GM18951 (cell line): ENCODE measurements around the gene PARD3.
"Not testable (repeated sequence)": the region's sequence is repeated elsewhere in the genome, so short reads cannot be mapped to it uniquely, and the experiment has no call there.

ENCODE experiments used
- POLR2A ChIP-seq: IDR thresholded peaks from 4 replicates; pipeline ENCODE4 v1.6.1; 2011; ENCODE audit warnings: mild to moderate bottlenecking; ENCODE audit not compliant: insufficient read length, insufficient read depth; ENCODE audit errors: extremely low read depth
- in situ Hi-C: fragments of 300-500 bp; cut with MboI; formaldehyde crosslinking; loops from one replicate; pipeline ENCODE4 v1.12.0; 2022; ENCODE audit warnings: low sequenced_read_pairs, mixed read lengths, inconsistent platforms; ENCODE audit not compliant: unreplicated experiment

The PARD3 gene

DNA sequence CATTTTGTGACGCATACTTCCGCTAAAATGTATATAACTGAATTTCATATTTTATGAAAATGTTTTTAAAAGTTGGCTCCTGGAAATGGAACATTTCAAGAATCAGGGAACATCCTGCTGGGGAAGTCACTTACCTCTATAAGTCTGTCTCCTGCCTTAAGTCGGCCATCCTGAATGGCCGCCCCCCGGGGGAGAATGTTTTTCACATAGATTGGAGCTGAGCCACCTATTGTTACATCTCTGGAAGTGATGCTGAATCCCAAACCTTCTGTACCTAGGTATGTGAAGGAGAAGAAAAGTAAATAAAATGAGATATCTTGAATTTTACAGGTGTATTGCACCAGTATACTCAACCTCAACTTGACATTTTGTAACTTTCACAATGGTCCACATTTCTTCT is 437.3 kb downstream of the PARD3 start:
- no peak for TF ChIP-seq POLR2A
- in situ Hi-C loops = no loop called here

DNA sequence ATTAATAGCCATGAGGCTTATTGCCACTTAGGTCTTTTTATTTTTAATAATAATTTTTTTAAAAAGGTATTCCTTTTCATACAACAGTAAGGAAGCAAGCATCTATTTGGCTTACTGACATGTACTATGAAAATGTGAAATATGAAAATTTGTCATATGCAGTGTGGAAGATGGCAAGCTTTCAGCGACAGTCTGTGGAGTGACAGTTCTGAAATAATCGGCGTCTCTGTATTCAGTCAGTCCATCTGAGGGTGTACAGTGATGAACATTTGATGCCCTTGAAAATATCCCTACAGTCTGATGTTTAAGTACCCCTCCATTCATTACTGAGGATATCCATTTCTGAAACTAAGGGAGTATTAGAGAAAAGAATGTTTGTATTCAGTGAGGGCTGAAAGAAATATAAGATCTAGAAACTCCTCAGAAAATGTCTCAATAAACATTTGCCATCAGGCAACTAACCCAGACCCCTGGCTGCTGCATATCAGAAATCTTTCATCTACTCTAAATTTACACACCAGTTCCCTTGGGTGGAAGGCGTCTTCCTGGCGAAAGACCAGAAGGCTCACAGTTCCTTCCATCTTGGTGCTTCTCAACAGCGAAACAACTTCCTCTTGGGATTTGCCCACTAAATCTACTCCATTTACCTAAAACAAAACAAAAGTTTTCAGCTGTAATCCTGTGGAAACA is 440.6 kb downstream of the PARD3 start:
- no peak for TF ChIP-seq POLR2A
- in situ Hi-C loops = no loop called here

DNA sequence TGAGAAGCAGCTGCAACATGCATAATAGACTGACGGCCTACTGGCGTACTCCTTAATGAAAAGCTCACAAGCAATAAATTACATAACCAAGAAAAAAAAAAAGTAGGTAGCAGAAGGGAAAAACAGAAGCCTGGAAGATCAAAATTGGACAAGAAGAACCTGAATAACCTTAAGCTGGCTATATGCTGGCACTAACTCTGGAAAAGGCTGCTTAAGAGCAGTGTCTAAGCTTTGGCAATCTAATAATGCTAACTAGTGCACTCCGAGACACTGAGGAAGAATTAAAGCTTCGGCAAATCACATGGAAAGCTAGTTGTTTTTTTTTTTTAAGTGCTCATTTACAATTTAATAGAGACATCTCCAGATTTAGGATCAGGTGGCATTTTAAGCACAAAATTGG is 441.9 kb downstream of the PARD3 start:
- in situ Hi-C loops = no loop called here
- no peak for TF ChIP-seq POLR2A

DNA sequence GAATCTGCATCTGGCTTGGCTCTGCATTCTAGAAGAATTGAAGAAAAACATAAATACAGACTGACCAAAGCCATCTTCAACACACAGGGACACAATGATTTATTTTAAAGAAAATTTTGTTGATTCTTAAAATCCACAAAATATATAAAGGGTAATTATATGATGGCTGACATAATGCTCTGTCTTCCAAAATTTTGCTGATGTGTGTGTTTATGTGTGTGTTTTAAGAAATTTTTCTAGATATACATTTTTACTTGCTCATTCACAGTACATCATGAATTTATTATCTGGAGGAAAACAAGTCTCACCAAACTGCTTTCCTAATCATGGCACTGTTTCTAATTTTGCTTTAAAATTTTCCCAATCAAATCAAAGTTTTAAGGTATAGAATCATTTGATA is 442.6 kb downstream of the PARD3 start:
- in situ Hi-C loops = no loop called here
- no peak for TF ChIP-seq POLR2A

DNA sequence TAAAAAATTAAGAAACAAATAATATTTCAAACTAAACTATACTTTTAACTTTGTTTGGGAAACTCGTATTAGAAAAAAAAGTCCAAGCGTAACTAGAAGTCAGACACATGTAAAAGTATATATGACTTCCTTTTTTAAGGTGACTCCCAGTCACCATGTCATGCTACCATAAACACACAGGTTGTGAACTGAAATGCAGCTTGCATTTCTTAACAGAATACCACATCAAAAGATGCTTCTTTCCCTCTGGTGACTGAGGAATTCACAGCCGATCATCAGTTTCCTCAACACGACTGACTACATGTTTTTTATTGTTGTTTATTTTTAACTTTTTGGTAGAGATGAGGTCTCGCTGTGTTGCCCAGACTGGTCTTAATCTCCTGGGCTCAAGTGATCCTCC is 445.0 kb downstream of the PARD3 start:
- no peak for TF ChIP-seq POLR2A
- in situ Hi-C loops = no loop called here

DNA sequence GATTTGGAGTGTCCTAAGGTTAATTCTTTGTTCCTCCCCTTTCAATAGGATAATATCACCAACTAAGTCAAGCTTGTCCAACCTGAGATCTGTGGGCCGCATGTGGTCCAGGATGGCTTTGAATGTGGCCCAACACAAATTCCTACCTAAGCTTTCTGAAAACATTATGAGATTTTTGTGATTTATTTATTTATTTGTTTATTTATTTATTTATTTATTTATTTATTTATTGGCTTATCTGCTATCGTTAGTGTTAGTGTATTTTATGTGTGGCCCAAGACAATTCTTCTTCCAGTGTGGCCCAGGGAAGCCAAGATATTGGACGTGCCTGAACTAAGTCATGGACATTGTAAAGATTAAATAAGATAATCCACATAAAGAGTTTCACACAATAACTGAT is 446.0 kb downstream of the PARD3 start:
- in situ Hi-C loops = no loop called here
- TF ChIP-seq POLR2A = no peak

DNA sequence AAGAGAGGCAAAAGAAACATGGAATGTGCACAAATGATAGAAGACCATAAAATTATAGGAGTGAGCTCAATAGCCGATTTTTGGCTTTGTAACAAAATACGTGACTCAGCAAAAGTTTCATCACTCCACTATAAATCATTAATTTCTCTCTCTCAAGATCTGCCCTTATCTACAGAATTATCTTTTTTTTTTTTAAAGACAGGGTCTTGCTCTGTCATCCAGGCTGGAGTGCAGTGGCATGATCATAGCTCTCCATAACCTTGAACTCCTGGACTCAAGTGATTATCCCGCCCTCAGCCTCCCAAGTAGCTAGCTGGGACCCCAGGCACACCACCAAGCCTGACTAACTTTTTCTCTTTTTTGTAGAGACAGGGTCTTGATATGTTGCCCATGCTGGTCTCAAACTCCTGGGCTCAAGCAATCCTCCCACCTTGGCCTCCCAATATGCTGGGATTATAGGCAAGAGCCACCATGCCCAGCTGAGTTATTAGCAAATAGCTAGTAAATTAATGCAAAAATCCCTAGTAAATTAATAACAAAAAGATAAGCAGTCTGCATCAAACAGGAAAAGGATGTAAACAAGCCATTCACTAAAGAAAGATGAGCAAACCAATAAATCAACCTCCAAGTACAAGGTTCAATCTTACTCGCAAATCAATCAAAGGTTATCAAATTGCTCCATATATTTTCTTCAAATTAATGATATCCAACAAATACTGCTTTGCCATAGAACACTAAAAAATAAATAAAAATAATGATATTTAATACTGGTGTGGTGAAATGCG is 450.7 kb downstream of the PARD3 start:
- in situ Hi-C loops = no loop called here
- no peak for TF ChIP-seq POLR2A

DNA sequence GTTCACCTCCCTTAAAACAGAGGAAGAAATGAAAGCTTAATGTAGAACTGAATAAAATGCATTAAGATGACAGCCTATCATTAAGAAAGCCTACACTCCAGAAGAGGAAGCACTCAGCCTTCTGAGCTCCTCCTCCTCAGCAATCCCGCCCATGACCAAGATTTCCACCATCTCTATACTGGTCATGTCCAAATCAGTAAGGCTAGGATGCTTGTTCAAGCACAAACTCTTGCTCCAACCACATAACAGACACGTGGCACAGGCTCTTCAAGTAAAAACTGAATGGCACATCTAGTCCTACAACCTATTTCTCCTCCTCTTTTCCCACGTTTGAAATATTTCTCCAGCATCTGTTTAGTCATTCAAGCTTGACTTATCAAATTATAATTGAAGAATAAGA is 454.1 kb downstream of the PARD3 start:
- in situ Hi-C loops = no loop called here
- no peak for TF ChIP-seq POLR2A

DNA sequence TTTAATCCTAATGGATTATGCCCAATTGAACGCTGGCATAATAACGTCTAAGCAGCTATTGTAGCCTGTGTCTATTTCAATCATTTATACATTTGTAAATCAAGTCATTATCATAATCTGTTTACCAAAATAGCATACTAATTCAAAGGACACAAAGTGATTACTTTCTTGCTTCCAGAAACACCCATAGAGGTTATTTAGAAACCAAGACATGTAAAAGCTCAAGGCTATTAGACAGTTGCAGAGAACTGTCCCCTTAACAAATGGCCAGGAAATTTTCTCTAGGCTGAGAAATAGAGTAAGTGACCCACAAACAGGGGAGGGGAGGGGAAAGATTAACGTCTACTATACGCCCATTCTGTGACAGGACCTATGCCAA is 455.7 kb downstream of the PARD3 start:
- TF ChIP-seq POLR2A = no peak
- in situ Hi-C loops = no loop called here

DNA sequence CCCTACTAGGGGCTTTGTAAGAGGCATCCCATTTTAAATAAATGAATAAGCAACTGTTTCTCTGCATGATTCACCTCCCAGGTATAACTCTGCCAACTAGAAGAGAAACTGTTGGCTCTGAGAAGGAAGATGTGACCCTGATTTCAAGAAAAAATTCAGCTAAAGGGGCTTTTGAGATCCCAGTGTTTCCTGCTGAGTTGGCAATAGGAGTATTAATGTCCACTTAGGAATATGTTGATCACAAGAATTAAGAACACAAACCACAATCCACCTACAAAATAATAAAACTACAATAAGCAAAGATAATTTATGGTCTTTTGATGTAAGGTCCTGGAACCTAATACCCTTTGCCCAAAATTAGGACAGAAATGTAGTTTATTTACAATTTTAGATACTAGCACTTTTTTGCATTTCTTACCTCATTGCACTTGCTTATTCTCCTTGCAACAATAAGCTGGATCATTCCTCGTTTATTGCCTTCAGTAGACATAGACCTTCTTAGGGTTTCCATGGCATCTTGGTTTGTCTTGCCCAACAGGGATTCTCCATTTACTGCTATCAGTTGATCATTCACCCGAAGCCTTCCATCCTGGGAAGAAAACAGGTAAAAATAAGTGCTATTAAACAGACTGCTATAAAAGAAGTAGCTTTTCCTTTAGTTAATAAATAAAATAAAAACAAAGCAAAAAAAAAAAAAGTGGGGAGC is 456.2 kb downstream of the PARD3 start:
- TF ChIP-seq POLR2A = no peak
- in situ Hi-C loops = no loop called here

DNA sequence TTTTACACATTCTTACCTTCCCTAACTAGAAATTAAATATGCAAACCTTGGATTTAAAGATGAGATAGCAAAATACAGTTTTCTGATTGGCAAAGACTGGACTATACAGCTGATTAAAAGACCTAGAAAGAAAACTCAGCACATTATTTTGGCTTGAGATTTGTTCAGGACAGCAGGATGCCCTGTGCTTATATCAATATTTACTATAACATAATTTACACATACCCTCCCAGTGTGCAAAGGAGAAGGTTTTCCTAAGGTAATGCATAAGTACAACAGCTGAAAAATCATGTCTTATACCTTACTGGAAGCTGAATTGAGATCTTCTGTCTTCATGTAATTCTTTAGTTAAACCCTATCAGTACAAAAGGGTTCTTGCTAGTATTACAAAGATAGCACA is 458.6 kb downstream of the PARD3 start:
- no peak for TF ChIP-seq POLR2A
- in situ Hi-C loops = no loop called here

DNA sequence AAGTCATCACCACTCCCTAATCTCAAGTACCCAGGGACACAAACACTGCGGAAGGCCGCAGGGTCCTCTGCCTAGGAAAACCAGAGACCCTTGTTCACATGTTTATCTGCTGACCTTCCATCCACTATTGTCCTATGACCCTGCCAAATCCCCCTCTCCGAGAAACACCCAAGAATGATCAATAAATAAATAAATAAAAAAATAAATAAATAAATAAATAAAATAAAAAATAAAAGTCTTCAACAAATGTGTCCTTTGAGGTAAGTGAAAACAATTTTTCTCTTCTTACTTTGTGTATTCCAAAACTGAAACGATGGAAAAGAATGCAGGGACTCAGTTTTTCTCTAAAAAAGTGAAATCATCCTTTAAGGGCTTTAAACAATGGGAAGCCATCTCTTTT is 461.6 kb downstream of the PARD3 start:
- in situ Hi-C loops = not testable (repeated sequence)

DNA sequence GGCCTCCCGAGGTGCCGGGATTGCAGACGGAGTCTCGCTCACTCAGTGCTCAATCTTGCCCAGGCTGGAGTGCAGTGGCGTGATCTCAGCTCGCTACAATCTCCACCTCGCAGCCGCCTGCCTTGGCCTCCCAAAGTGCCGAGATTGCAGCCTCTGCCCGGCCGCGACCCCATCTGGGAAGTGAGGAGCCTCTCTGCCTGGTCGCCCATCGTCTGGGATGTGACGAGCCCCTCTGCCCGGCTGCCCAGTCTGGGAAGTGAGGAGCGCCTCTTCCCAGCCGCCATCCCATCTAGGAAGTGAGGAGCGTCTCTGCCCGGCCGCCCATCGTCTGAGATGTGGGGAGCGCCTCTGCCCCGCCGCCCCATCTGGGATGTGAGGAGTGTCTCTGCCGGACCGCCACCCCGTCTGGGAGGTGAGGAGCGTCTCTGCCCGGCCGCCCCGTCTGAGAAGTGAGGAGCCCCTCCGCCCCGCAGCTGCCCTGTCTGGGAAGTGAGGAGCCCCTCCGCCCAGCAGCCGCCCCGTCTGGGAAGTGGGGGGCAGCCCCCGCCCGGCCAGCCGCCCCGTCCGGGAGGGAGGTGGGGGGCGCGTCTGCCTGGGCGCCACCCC is 462.4 kb downstream of the PARD3 start:
- in situ Hi-C loops = not testable (repeated sequence)

DNA sequence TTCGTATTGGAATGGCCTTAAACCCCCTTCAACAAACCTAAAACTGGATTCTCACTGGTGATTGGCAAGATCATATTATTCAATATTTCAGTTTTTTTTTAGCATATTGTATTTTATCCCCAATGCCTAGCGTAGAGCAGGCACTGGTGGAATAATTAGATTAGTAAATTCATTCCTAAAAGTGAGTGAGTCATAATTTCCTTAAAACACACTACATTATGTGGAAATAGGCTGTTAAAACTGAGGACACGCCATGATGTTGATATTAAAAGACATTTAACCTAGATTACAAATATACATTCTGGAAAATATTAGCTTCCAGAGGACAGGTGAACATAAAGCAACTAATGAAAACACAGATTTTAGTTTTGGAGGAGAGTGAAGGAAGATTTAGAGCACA is 463.9 kb downstream of the PARD3 start:
- no peak for TF ChIP-seq POLR2A
- in situ Hi-C loops = no loop called here

DNA sequence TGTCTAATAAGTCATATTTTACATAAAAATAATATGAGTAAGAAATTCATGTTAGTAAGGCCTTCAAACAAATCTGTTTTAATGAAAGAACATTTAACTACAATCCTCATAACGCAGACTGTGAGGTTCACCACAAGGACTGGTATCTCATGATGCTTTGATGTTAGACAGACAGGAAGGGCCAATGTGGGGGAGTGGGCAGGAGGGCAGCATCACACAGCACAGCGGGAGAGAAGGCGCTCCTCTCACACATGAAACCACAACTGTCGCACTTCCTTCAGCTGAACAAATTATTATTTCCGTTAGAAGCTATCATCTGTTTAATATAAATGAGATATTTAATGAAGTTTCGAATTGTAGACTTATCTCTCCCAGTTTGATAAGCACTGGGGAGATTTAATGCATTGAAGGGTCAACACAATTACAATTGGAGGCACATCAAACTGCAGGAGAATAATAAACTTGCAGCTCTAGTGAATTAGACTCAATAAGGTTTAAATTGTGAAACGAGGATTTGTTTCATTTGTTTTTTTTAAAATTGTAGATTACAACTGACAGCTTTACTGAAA is 466.1 kb downstream of the PARD3 start:
- no peak for TF ChIP-seq POLR2A
- in situ Hi-C loops = no loop called here
